HepG2 (cell line): ENCODE data around the gene GFER. TPM values are rescaled to one million over a fixed set of nuclear protein-coding genes. Genes with fewer than 3 reads are reported as not detected.

ENCODE experiments used
- DDIT3 ChIP-seq: sonication (generic); formaldehyde crosslinking; IDR thresholded peaks from 2 replicates; pipeline ENCODE4 v1.4.0; 2020; ENCODE audit warnings: mild to moderate bottlenecking, missing genetic modification reagents
- ELF3 ChIP-seq: IDR thresholded peaks from 2 replicates; pipeline ENCODE4 v1.6.1; 2016; ENCODE audit warnings: missing genetic modification reagents, missing compliant biosample characterization
- ERF ChIP-seq: IDR thresholded peaks from 2 replicates; pipeline ENCODE4 v1.6.1; 2018; ENCODE audit warnings: missing biosample characterization, missing genetic modification reagents
- GFI1 ChIP-seq: sonication (generic); formaldehyde crosslinking; IDR thresholded peaks from 2 replicates; pipeline ENCODE4 v1.5.0; 2020; ENCODE audit warnings: missing genetic modification reagents, mild to moderate bottlenecking, borderline replicate concordance
- KLF12 ChIP-seq: sonication (generic); formaldehyde crosslinking; IDR thresholded peaks from 2 replicates; pipeline ENCODE4 v1.4.0; 2020; ENCODE audit warnings: missing genetic modification reagents, borderline replicate concordance
- MLXIP ChIP-seq: sonication (generic); formaldehyde crosslinking; IDR thresholded peaks from 2 replicates; pipeline ENCODE4 v1.9.0; 2021; ENCODE audit warnings: missing genetic modification reagents, borderline replicate concordance
- RAD21 ChIP-seq: fragments of 450-650 bp; formaldehyde crosslinking; IDR thresholded peaks from 2 replicates; pipeline ENCODE4 v1.5.0; 2020; ENCODE audit warnings: mild to moderate bottlenecking
- SMAD3 ChIP-seq: sonication (generic); formaldehyde crosslinking; IDR thresholded peaks from 2 replicates; pipeline ENCODE4 v1.4.0; 2020; ENCODE audit warnings: missing genetic modification reagents
- SRSF1 ChIP-seq: fragments of 200-400 bp; formaldehyde crosslinking; optimal IDR thresholded peaks from 2 replicates; pipeline ENCODE3; 2017; ENCODE audit warnings: mild to moderate bottlenecking, low read depth, low read length, moderate library complexity
- TEF ChIP-seq: sonication (generic); formaldehyde crosslinking; IDR thresholded peaks from 2 replicates; pipeline ENCODE4 v1.5.0; 2020; ENCODE audit warnings: missing genetic modification reagents
- U2AF1 ChIP-seq: fragments of 200-400 bp; formaldehyde crosslinking; optimal IDR thresholded peaks from 2 replicates; pipeline ENCODE3; 2017; ENCODE audit warnings: mild to moderate bottlenecking, low read depth, low read length
- ZBTB40 ChIP-seq, 2 experiments: fragments of 450-650 bp in 1 of 2; sonication (generic) in 1 of 2; formaldehyde crosslinking in 1 of 2; IDR thresholded peaks; 2 replicates each; pipeline versions ENCODE4 v1.6.1 to v1.8.0; 2016 to 2022; ENCODE audit warnings: antibody characterized with exemption in 1 of 2, mild to moderate bottlenecking in 1 of 2, missing genetic modification reagents in 1 of 2
- ZNF138 ChIP-seq: sonication (generic); formaldehyde crosslinking; IDR thresholded peaks from 2 replicates; pipeline ENCODE4 v1.5.0; 2020; ENCODE audit warnings: mild to moderate bottlenecking, low read depth, missing genetic modification reagents
- ZNF224 ChIP-seq: sonication (generic); formaldehyde crosslinking; IDR thresholded peaks from 2 replicates; pipeline ENCODE4 v1.5.0; 2020; ENCODE audit warnings: mild to moderate bottlenecking, missing genetic modification reagents
- ZNF563 ChIP-seq: sonication (generic); formaldehyde crosslinking; IDR thresholded peaks from 2 replicates; pipeline ENCODE4 v1.8.0; 2022; ENCODE audit warnings: mild to moderate bottlenecking, moderate library complexity, missing genetic modification reagents
- ZNF780A ChIP-seq: sonication (generic); formaldehyde crosslinking; IDR thresholded peaks from 2 replicates; pipeline ENCODE4 v1.8.0; 2022; ENCODE audit warnings: mild to moderate bottlenecking, missing genetic modification reagents, moderate library complexity
- polyA plus RNA-seq, 8 experiments: library from polyadenylated mRNA; depleted of rRNA in 3 of 8; stranded (reverse) in 7 of 8; unstranded in 1 of 8; fragments of >200 nt; fragmentation: Illumina TruSeq in 4 of 8; extraction: Trizol in 4 of 8; gene quantifications; 2 replicates each; pipeline versions ENCODE4 v1.2.1 to v1.2.3, GENCODE V29; 2011 to 2016; ENCODE audit warnings: low read depth in 4 of 8, missing spikeins in 1 of 8, mixed read lengths in 1 of 8; ENCODE audit not compliant: insufficient read depth in 1 of 8
- total RNA-seq, 5 experiments: library from RNA; depleted of rRNA; stranded (reverse); fragments of >200 nt; fragmentation: Illumina TruSeq; extraction: Trizol; gene quantifications; 2 replicates each; pipeline ENCODE4 v1.2.3, GENCODE V29; 2016; ENCODE audit warnings: low read depth in 1 of 5

The GFER gene
- total and polyA plus RNA-seq, 2 of the 13 experiments (the other 11 are each of a cell fraction or from before 2014, with no cell fraction given): 28.6 to 71.7 TPM

- no peak for TF ChIP-seq ZBTB40 (IDR thresholded peaks at IDR 0.05)
- no peak; the same call in 1 of the 2 replicates for TF ChIP-seq ZBTB40 (CRISPR knock-in tag; IDR thresholded peaks at IDR 0.05)
- TF ChIP-seq SRSF1: no peak
- TF ChIP-seq DDIT3 (CRISPR knock-in tag): no peak
- TF ChIP-seq TEF (CRISPR knock-in tag): no peak
- peak; percentile 88 for TF ChIP-seq GFI1
- TF ChIP-seq ZNF780A: no peak
- no peak; the same call in 1 of the 2 replicates for TF ChIP-seq ZNF138 (CRISPR knock-in tag)
- no peak for TF ChIP-seq SMAD3
- no peak for TF ChIP-seq ELF3 (CRISPR knock-in tag)
- TF ChIP-seq MLXIP (CRISPR knock-in tag): 0 out of 2 replicates have a peak, but pooled peaks have one; percentile 25
- no peak for TF ChIP-seq ZNF224 (CRISPR knock-in tag)
- TF ChIP-seq KLF12 (CRISPR knock-in tag): peak; percentile 71
- TF ChIP-seq ERF (CRISPR knock-in tag): peak; percentile 77; the same call in 1 of the 2 replicates
- TF ChIP-seq U2AF1: no peak
- peak; percentile 54 for TF ChIP-seq ZNF563
- TF ChIP-seq RAD21 (CRISPR knock-in tag): 0 out of 2 replicates have a peak, but pooled peaks have one; percentile 16
Measured at GRCh38 chr16:1983544-1984346, at the start of gene GFER (continued).
